GM12878 (cell line): ENCODE measurements around the gene MIER3. TPM values are rescaled to one million over a fixed set of nuclear protein-coding genes. Genes with fewer than 3 reads are reported as not detected.

Experiments used
- ASH2L ChIP-seq: fragments of 300-600, 200-600 bp; sonication (generic); IDR thresholded peaks from 2 replicates; pipeline ENCODE4 v1.6.1; 2017; ENCODE audit warnings: low read depth, mild to moderate bottlenecking, borderline replicate concordance
- BHLHE40 ChIP-seq, 2 experiments: fragments of 450-650 bp in 1 of 2; IDR thresholded peaks; 2 replicates each; pipeline ENCODE4 v1.6.1; 2011 to 2017; ENCODE audit warnings: low read depth in 2 of 2, borderline replicate concordance in 1 of 2, improper control_type of control experiment in 1 of 2, low read length in 1 of 2, mild to moderate bottlenecking in 1 of 2
- BRCA1 ChIP-seq: IDR thresholded peaks from 2 replicates; pipeline ENCODE4 v1.6.1; 2011; ENCODE audit warnings: low read depth, low read length, improper control_type of control experiment
- CHD2 ChIP-seq: IDR thresholded peaks from 2 replicates; pipeline ENCODE4 v1.6.1; 2011; ENCODE audit warnings: low read depth, low read length, improper control_type of control experiment, borderline replicate concordance
- EGR1 ChIP-seq, 2 experiments: IDR thresholded peaks; 1 replicate in 1 of 2; 2 replicates in 1 of 2; pipeline ENCODE4 v1.6.1; 2011 to 2012; ENCODE audit warnings: low read depth in 2 of 2, low read length in 2 of 2, borderline replicate concordance in 1 of 2, mild to moderate bottlenecking in 1 of 2, moderate library complexity in 1 of 2
- HDAC6 ChIP-seq: fragments of 200-600 bp; sonication (generic); IDR thresholded peaks from one replicate; pipeline ENCODE4 v1.8.0; 2017; ENCODE audit warnings: antibody characterized with exemption; ENCODE audit not compliant: unreplicated experiment
- KLF5 ChIP-seq: fragments of 450-650 bp; IDR thresholded peaks from 2 replicates; pipeline ENCODE4 v1.6.1; 2014; ENCODE audit warnings: mild to moderate bottlenecking; ENCODE audit not compliant: partially characterized antibody
- MYC ChIP-seq: IDR thresholded peaks from 2 replicates; pipeline ENCODE4 v1.6.1; 2011; ENCODE audit warnings: mild to moderate bottlenecking, low read length, moderate library complexity, inconsistent platforms; ENCODE audit not compliant: insufficient read depth, insufficient replicate concordance, insufficient read length, severe bottlenecking
- RB1 ChIP-seq: fragments of 450-650 bp; formaldehyde crosslinking; IDR thresholded peaks from 2 replicates; pipeline ENCODE4 v1.6.1; 2017; ENCODE audit warnings: mild to moderate bottlenecking, borderline replicate concordance
- RBBP5 ChIP-seq: fragments of 200-600 bp; sonication (generic); conservative IDR thresholded peaks from 2 replicates; pipeline ENCODE4 v1.6.1; 2016
- RCOR1 ChIP-seq: conservative IDR thresholded peaks from 2 replicates; pipeline ENCODE4 v1.6.1; 2012; ENCODE audit warnings: low read depth, low read length, improper control_type of control experiment
- SREBF1 ChIP-seq: IDR thresholded peaks from 2 replicates; pipeline ENCODE4 v1.6.1; 2012; ENCODE audit warnings: mild to moderate bottlenecking, low read length
- SREBF2 ChIP-seq: IDR thresholded peaks from 2 replicates; pipeline ENCODE4 v1.6.1; 2012; ENCODE audit warnings: mild to moderate bottlenecking, low read length
- SRF ChIP-seq, 2 experiments: IDR thresholded peaks; 2 replicates each; pipeline ENCODE4 v1.6.1; 2011; ENCODE audit warnings: low read depth in 2 of 2, low read length in 2 of 2, mild to moderate bottlenecking in 1 of 2, moderate library complexity in 1 of 2
- TCF7 ChIP-seq: IDR thresholded peaks from 2 replicates; pipeline ENCODE4 v1.6.1; 2014; ENCODE audit warnings: antibody characterized with exemption, borderline replicate concordance
- YY1 ChIP-seq: IDR thresholded peaks from 2 replicates; pipeline ENCODE4 v1.6.1; 2011; ENCODE audit warnings: low read depth, mild to moderate bottlenecking, low read length
- polyA plus RNA-seq, 11 experiments: library from polyadenylated mRNA; depleted of rRNA in 4 of 11; unstranded in 6 of 11; stranded (reverse) in 5 of 11; fragments of >200 nt; fragmentation: Nextera tagmentation in 4 of 11; fragmentation: Illumina TruSeq in 1 of 11; extraction: Ambion mirVana in 4 of 11; extraction: Trizol in 1 of 11; gene quantifications; 1 replicate in 1 of 11; 2 replicates in 10 of 11; pipeline versions ENCODE4 v1.2.1 to v1.2.3, GENCODE V29; 2011 to 2016; ENCODE audit warnings: inconsistent platforms in 2 of 11, missing spikeins in 2 of 11, low read depth in 1 of 11
- total RNA-seq, 4 experiments: library from RNA; depleted of rRNA in 3 of 4; stranded (reverse); fragments of >200 nt in 3 of 4; fragmentation: Illumina TruSeq in 1 of 4; extraction: Trizol in 1 of 4; gene quantifications; 2 replicates each; pipeline versions ENCODE4 v1.2.1 to v1.2.3, GENCODE V29; 2013 to 2021
- TF ChIP-seq, protein P1 (sequence below): fragments of 450-650 bp; IDR thresholded peaks from 2 replicates; pipeline ENCODE4 v1.6.1; 2016; ENCODE audit warnings: mild to moderate bottlenecking
- TF ChIP-seq, protein P2 (sequence below): fragments of 450-650 bp; IDR thresholded peaks from 2 replicates; pipeline ENCODE4 v1.6.1; 2014; ENCODE audit warnings: mild to moderate bottlenecking
- TF ChIP-seq, protein P3 (sequence below): fragments of 450-650 bp; IDR thresholded peaks from 2 replicates; pipeline ENCODE4 v1.6.1; 2017; ENCODE audit warnings: mild to moderate bottlenecking
- TF ChIP-seq, protein P4 (sequence below): fragments of 450-650 bp; IDR thresholded peaks from 2 replicates; pipeline ENCODE4 v1.6.1; 2018; ENCODE audit warnings: borderline replicate concordance, mild to moderate bottlenecking; ENCODE audit not compliant: partially characterized antibody

The MIER3 gene
- total and polyA plus RNA-seq, 10 of the 15 experiments (the other 5 are each of a cell fraction or from before 2014, with no cell fraction given): 2.9 to 14.6 (median 7.2) TPM

DNA sequence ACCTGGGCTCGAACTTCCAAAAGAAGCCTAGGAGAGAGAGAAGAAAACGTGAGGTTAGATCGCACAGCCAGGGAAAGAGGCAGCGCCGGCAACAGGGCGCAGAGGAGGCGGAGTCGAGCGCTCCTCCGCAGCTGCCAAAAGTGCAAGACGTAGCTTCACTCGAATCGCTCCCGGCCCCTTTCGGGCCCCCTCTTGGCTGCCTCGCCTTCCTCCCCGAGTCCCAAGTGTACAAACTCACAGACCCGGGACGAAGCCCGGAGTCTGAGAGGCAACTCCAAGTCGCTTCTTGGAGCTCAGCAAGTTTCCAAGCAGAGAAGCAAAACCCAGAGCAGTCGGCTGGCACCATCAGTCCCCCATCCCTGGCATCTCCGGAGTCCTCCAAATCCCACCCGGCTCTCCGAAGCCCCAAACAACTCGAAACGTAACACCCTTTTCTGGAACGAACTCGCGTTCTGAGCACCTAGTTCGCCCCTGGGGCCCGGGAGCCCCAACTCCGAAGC is 1.2 kb downstream of the MIER3 start (continued):
- TF ChIP-seq EGR1 (IDR thresholded peaks at IDR 0.05; ENCODE audit: borderline replicate concordance in 1 of 2, low read depth in 2 of 2, low read length in 2 of 2): 0 out of 3 replicates have a peak, but pooled peaks of 1 of the 2 experiments have one; percentile 17
- TF ChIP-seq YY1: 0 out of 2 replicates have a peak, but pooled peaks have one; percentile 49
- 0 out of 2 replicates have a peak, but pooled peaks have one; percentile 28 for TF ChIP-seq RCOR1
- TF ChIP-seq, protein P1, sequence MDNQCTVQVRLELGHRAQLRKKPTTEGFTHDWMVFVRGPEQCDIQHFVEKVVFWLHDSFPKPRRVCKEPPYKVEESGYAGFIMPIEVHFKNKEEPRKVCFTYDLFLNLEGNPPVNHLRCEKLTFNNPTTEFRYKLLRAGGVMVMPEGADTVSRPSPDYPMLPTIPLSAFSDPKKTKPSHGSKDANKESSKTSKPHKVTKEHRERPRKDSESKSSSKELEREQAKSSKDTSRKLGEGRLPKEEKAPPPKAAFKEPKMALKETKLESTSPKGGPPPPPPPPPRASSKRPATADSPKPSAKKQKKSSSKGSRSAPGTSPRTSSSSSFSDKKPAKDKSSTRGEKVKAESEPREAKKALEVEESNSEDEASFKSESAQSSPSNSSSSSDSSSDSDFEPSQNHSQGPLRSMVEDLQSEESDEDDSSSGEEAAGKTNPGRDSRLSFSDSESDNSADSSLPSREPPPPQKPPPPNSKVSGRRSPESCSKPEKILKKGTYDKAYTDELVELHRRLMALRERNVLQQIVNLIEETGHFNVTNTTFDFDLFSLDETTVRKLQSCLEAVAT: no peak
- TF ChIP-seq BHLHE40 (IDR thresholded peaks at IDR 0.05; ENCODE audit: borderline replicate concordance in 1 of 2, low read depth in 2 of 2, low read length in 1 of 2): 0 out of 4 replicates have a peak, but pooled peaks of 1 of the 2 experiments have one; percentile 24
- no peak for TF ChIP-seq BRCA1
- TF ChIP-seq, protein P2, sequence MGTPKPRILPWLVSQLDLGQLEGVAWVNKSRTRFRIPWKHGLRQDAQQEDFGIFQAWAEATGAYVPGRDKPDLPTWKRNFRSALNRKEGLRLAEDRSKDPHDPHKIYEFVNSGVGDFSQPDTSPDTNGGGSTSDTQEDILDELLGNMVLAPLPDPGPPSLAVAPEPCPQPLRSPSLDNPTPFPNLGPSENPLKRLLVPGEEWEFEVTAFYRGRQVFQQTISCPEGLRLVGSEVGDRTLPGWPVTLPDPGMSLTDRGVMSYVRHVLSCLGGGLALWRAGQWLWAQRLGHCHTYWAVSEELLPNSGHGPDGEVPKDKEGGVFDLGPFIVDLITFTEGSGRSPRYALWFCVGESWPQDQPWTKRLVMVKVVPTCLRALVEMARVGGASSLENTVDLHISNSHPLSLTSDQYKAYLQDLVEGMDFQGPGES: no peak
- no peak for TF ChIP-seq SREBF2
- no peak for TF ChIP-seq TCF7
- TF ChIP-seq SREBF1: no peak
- no peak for TF ChIP-seq MYC
- no peak for TF ChIP-seq ASH2L
- no peak for TF ChIP-seq SRF (IDR thresholded peaks at IDR 0.05; ENCODE audit: low read depth in 2 of 2, low read length in 2 of 2)
- no peak for TF ChIP-seq KLF5
- TF ChIP-seq CHD2: no peak
- TF ChIP-seq RBBP5: no peak
- TF ChIP-seq, protein P3, sequence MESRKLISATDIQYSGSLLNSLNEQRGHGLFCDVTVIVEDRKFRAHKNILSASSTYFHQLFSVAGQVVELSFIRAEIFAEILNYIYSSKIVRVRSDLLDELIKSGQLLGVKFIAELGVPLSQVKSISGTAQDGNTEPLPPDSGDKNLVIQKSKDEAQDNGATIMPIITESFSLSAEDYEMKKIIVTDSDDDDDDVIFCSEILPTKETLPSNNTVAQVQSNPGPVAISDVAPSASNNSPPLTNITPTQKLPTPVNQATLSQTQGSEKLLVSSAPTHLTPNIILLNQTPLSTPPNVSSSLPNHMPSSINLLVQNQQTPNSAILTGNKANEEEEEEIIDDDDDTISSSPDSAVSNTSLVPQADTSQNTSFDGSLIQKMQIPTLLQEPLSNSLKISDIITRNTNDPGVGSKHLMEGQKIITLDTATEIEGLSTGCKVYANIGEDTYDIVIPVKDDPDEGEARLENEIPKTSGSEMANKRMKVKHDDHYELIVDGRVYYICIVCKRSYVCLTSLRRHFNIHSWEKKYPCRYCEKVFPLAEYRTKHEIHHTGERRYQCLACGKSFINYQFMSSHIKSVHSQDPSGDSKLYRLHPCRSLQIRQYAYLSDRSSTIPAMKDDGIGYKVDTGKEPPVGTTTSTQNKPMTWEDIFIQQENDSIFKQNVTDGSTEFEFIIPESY: no peak
- no peak for TF ChIP-seq RB1
- TF ChIP-seq, protein P4, sequence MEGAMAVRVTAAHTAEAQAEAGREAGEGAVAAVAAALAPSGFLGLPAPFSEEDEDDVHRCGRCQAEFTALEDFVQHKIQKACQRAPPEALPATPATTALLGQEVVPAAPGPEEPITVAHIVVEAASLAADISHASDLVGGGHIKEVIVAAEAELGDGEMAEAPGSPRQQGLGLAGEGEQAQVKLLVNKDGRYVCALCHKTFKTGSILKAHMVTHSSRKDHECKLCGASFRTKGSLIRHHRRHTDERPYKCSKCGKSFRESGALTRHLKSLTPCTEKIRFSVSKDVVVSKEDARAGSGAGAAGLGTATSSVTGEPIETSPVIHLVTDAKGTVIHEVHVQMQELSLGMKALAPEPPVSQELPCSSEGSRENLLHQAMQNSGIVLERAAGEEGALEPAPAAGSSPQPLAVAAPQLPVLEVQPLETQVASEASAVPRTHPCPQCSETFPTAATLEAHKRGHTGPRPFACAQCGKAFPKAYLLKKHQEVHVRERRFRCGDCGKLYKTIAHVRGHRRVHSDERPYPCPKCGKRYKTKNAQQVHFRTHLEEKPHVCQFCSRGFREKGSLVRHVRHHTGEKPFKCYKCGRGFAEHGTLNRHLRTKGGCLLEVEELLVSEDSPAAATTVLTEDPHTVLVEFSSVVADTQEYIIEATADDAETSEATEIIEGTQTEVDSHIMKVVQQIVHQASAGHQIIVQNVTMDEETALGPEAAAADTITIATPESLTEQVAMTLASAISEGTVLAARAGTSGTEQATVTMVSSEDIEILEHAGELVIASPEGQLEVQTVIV: no peak
- no peak for TF ChIP-seq HDAC6
